Esophagus squamous epithelium (tissue), 5 donors: ENCODE results near the gene TBXAS1. TPM values are rescaled to one million over a fixed set of nuclear protein-coding genes. Genes with fewer than 3 reads are reported as not detected.

Experiments
- DNase-seq: peaks from one replicate; lab custom pipeline; 2025; lab: John Stamatoyannopoulos, UW
- H3K27ac ChIP-seq, 4 donors: fragments of 200-600 bp; sonication (generic); one replicate each; pipeline ENCODE4 v1.5.1; 2016 to 2019; ENCODE audit warnings: mild to moderate bottlenecking in 1 of 4
- H3K27me3 ChIP-seq, 4 donors: fragments of 200-600 bp; sonication (generic); 1 replicate in 3 of 4; 2 replicates in 1 of 4; pipeline versions ENCODE4 v1.5.1 to v1.6.0; 2017 to 2021; ENCODE audit warnings: antibody characterized with exemption in 1 of 4
- H3K36me3 ChIP-seq, 3 donors: fragments of 200-600 bp; sonication (generic); one replicate each; pipeline ENCODE4 v1.5.1; 2016 to 2019
- H3K4me1 ChIP-seq, 3 donors: fragments of 200-600 bp; sonication (generic); one replicate each; pipeline ENCODE4 v1.5.1; 2017 to 2019
- H3K4me3 ChIP-seq, 4 donors: fragments of 200-600 bp; sonication (generic); 1 replicate in 3 of 4; 2 replicates in 1 of 4; pipeline ENCODE4 v1.5.1; 2016 to 2019; ENCODE audit warnings: mild to moderate bottlenecking in 2 of 4, moderate library complexity in 1 of 4
- H3K9me3 ChIP-seq, 3 donors: fragments of 200-600 bp; sonication (generic); one replicate each; pipeline ENCODE4 v1.5.1; 2016 to 2019
- POLR2A ChIP-seq, 4 donors: fragments of 450-650 bp; IDR thresholded peaks; one replicate each; pipeline ENCODE4 v1.6.1; 2017; ENCODE audit warnings: antibody characterized with exemption in 4 of 4, mild to moderate bottlenecking in 4 of 4, moderate library complexity in 3 of 4
- WGBS, 2 donors: methylation state at CpG; one replicate each; pipeline ENCODE4 v1.1.5; 2018; 5-methylcytosine and 5-hydroxymethylcytosine counted together
- intact Hi-C: fragments of 100-400 bp; cut with DNase I; formaldehyde crosslinking; loops from one replicate; pipeline ENCODE4 v1.15.0; 2022
- total RNA-seq, 4 donors: library from RNA; depleted of rRNA; stranded (reverse); fragments of >200 nt; gene quantifications; one replicate each; pipeline ENCODE4 v1.1.0, GENCODE V29; 2016
- TF ChIP-seq, protein P1 (sequence below), 6 experiments: fragments of 450-650 bp in 4 of 6; fragments of 200-600 bp in 2 of 6; sonication (generic) in 2 of 6; IDR thresholded peaks; one replicate each; pipeline ENCODE4 v1.5.1; 2016 to 2019; ENCODE audit warnings: antibody characterized with exemption in 6 of 6, mild to moderate bottlenecking in 4 of 6, moderate library complexity in 4 of 6
- donor health status: DM: yes; HTN: yes; CAD: no.

TBXAS1 gene
- total RNA-seq, 4 donors from 2014 or later = 9.4 to 24.8 (median 17.8) TPM

DNA sequence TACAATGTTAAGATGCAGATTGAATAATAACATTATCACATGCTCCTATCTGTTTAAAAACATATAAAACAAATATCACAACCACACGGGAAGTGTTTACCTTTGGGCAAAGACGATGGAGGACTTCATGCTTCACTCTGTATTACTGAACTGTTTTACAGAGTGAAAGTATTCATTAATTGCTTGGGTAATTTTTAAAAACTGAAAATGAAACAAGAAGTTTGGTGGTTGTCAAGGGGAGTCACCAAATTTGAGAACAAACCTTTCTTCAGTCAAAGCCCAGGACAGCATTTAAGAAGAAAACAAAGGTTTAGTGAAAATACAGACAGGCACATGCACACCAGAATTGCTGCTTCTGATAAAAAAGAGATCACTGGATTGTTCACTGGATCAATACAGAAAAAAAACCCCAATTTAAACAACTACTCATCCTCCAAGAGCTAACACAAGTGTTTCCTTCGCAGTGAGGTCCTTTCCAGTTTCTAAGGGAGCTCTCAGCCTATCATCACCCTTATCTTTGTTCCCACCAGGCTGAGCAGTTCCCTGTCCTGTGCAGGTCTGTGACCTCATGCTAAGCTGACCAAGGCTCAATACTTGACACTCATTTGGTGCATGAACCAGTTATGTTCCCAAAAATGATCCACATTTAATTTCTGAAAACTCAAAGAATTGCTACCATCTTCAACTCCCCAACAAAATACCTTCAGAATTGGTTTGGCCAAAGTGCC lies 224.9 kb downstream of the TBXAS1 start:
- no peaks in the 10 kb centered on the region for H3K27me3 ChIP-seq
- intact Hi-C loops = no loop called here
- no peaks in the 10 kb centered on the region for H3K9me3 ChIP-seq
- TF ChIP-seq POLR2A (IDR thresholded peaks at IDR 0.05) = no peak
- TF ChIP-seq, protein P1, sequence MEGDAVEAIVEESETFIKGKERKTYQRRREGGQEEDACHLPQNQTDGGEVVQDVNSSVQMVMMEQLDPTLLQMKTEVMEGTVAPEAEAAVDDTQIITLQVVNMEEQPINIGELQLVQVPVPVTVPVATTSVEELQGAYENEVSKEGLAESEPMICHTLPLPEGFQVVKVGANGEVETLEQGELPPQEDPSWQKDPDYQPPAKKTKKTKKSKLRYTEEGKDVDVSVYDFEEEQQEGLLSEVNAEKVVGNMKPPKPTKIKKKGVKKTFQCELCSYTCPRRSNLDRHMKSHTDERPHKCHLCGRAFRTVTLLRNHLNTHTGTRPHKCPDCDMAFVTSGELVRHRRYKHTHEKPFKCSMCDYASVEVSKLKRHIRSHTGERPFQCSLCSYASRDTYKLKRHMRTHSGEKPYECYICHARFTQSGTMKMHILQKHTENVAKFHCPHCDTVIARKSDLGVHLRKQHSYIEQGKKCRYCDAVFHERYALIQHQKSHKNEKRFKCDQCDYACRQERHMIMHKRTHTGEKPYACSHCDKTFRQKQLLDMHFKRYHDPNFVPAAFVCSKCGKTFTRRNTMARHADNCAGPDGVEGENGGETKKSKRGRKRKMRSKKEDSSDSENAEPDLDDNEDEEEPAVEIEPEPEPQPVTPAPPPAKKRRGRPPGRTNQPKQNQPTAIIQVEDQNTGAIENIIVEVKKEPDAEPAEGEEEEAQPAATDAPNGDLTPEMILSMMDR (IDR thresholded peaks at IDR 0.05) = no peak
- no peak overlapping the region for H3K27ac ChIP-seq
- peaks cover 0 to 48% (median 0%) of the 10 kb centered on the region in 3 donors for H3K36me3 ChIP-seq
- no peak for DNase-seq
- peaks cover 0 to 19% (median 4%) of the 10 kb centered on the region in 3 donors for H3K4me1 ChIP-seq
- H3K4me3 ChIP-seq = no peak overlapping the region
- 71 to 82% methylated on average over 3 of the region's 3 CpGs for WGBS, 2 donors

GRCh38 chr7:140054751-140055150 lies 225.7 kb downstream of the TBXAS1 start:
- Histone ChIP-seq H3K27me3 (no peaks in the 10 kb centered on the region), H3K9me3 (no peaks in the 10 kb centered on the region), H3K36me3 (peaks cover 0 to 48% (median 0%) of the 10 kb centered on the region in 3 donors), H3K4me1 (peaks cover 5 to 19% (median 7%) of the 10 kb centered on the region in 3 donors), H3K4me3 (no peak overlapping the region), H3K27ac (no peak overlapping the region)
- TF ChIP-seq, protein P1 (IDR thresholded peaks at IDR 0.05) = no peak
- TF ChIP-seq POLR2A (IDR thresholded peaks at IDR 0.05) = no peak
- DNase-seq = no peak
- intact Hi-C loops = loop anchor here (5.0 kb wide), 1 partner anchor 268 kb away; no protein-coding TSS in a partner anchor
- WGBS, 2 donors = 81 to 92% methylated on average over 4 of the region's 4 CpGs

DNA sequence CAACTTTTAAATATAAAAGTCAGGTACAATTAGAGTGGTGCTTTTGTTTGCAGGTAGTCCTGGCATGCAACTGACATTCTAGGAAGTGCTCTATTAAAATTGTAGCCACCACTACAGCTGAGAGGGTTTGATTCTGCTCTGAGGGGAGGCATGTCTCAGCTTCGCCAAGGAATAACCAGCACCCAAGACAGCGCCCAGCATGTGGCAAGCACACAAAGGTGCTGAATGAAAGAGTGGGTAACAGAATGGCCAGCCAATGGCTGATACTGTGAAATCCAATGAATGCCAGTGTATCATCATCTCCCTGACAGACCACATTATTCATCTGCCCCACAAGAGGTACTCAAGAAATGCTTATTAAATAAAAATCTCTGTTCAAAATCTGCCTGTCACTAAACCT lies 226.8 kb downstream of the TBXAS1 start:
- no peak for DNase-seq
- intact Hi-C loops = loop anchor here (5.0 kb wide), 1 partner anchor 266 kb away; no protein-coding TSS in a partner anchor
- 94 to 100% methylated on average over 2 of the region's 2 CpGs for WGBS, 2 donors
- Histone ChIP-seq H3K4me1 (peaks cover 16 to 25% (median 17%) of the 10 kb centered on the region in 3 donors), H3K36me3 (peaks cover 0 to 48% (median 0%) of the 10 kb centered on the region in 3 donors), H3K9me3 (no peaks in the 10 kb centered on the region), H3K27me3 (no peaks in the 10 kb centered on the region), H3K4me3 (no peak overlapping the region), H3K27ac (no peak overlapping the region)
- TF ChIP-seq, protein P1 (IDR thresholded peaks at IDR 0.05) = no peak
- no peak for TF ChIP-seq POLR2A (IDR thresholded peaks at IDR 0.05)

- TF ChIP-seq, protein P1 (IDR thresholded peaks at IDR 0.05) = no peak
- TF ChIP-seq POLR2A (IDR thresholded peaks at IDR 0.05) = no peak
- Histone ChIP-seq H3K4me3 (no peak overlapping the region), H3K27me3 (no peaks in the 10 kb centered on the region), H3K36me3 (peaks cover 0 to 48% (median 0%) of the 10 kb centered on the region in 3 donors), H3K4me1 (peaks cover 20 to 32% (median 25%) of the 10 kb centered on the region in 3 donors), H3K27ac (no peak overlapping the region), H3K9me3 (no peaks in the 10 kb centered on the region)
- WGBS, 2 donors = 57 to 97% methylated on average over 4 to 5 of the region's 5 CpGs
- intact Hi-C loops = loop anchor here (5.0 kb wide), 1 partner anchor 266 kb away; no protein-coding TSS in a partner anchor
- no peak for DNase-seq
These were observed 227.5 kb downstream of the TBXAS1 start for GRCh38 chr7:140056431-140057142.
